ENCODE results near the gene IL22RA2.

DNA sequence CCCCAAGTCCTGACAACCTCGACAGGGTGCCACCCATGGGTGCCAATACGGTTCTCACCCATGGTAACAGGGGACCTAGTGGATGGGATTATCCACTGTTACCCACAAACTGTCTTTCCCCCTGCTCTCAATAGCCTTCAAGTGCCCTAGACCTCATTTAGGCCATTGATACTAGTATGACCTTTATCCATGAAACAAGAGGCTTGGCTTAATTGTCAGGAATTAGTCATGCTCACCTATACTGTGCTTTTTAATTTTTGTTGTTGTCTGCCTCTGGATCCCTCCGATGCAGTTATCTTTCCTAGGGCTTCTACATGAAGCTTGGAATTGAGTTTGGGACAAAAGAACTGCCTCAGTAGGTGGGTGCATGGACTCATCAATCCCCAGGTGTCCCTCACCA, 11.8 kb upstream of the IL22RA2 start:
- TF ChIP-seq TCF12 (IDR thresholded peaks at IDR 0.05) (no peak), TCF12 (CRISPR knock-in tag; IDR thresholded peaks at IDR 0.05) (no peak), ZNF281 (CRISPR knock-in tag; IDR thresholded peaks at IDR 0.05; ENCODE audit: borderline replicate concordance) (no peak)

Measured in HepG2 (cell line).